Esophagus squamous epithelium (tissue), 5 donors: ENCODE measurements around the gene ADAM12. TPM values are rescaled to one million over a fixed set of nuclear protein-coding genes. Genes with fewer than 3 reads are reported as not detected.

ENCODE experiments used
- DNase-seq: peaks from one replicate; lab custom pipeline; 2025; lab: John Stamatoyannopoulos, UW
- H3K27ac ChIP-seq, 4 donors: fragments of 200-600 bp; sonication (generic); one replicate each; pipeline ENCODE4 v1.5.1; 2016 to 2019; ENCODE audit warnings: mild to moderate bottlenecking in 1 of 4
- H3K27me3 ChIP-seq, 4 donors: fragments of 200-600 bp; sonication (generic); 1 replicate in 3 of 4; 2 replicates in 1 of 4; pipeline versions ENCODE4 v1.5.1 to v1.6.0; 2017 to 2021; ENCODE audit warnings: antibody characterized with exemption in 1 of 4
- H3K36me3 ChIP-seq, 3 donors: fragments of 200-600 bp; sonication (generic); one replicate each; pipeline ENCODE4 v1.5.1; 2016 to 2019
- H3K4me1 ChIP-seq, 3 donors: fragments of 200-600 bp; sonication (generic); one replicate each; pipeline ENCODE4 v1.5.1; 2017 to 2019
- H3K4me3 ChIP-seq, 4 donors: fragments of 200-600 bp; sonication (generic); 1 replicate in 3 of 4; 2 replicates in 1 of 4; pipeline ENCODE4 v1.5.1; 2016 to 2019; ENCODE audit warnings: mild to moderate bottlenecking in 2 of 4, moderate library complexity in 1 of 4
- H3K9me3 ChIP-seq, 3 donors: fragments of 200-600 bp; sonication (generic); one replicate each; pipeline ENCODE4 v1.5.1; 2016 to 2019
- CTCF ChIP-seq, 6 experiments: fragments of 450-650 bp in 4 of 6; fragments of 200-600 bp in 2 of 6; sonication (generic) in 2 of 6; IDR thresholded peaks; one replicate each; pipeline ENCODE4 v1.5.1; 2016 to 2019; ENCODE audit warnings: antibody characterized with exemption in 6 of 6, mild to moderate bottlenecking in 4 of 6, moderate library complexity in 4 of 6
- POLR2A ChIP-seq, 4 donors: fragments of 450-650 bp; IDR thresholded peaks; one replicate each; pipeline ENCODE4 v1.6.1; 2017; ENCODE audit warnings: antibody characterized with exemption in 4 of 4, mild to moderate bottlenecking in 4 of 4, moderate library complexity in 3 of 4
- WGBS, 2 donors: methylation state at CpG; one replicate each; pipeline ENCODE4 v1.1.5; 2018; 5-methylcytosine and 5-hydroxymethylcytosine counted together
- intact Hi-C: fragments of 100-400 bp; cut with DNase I; formaldehyde crosslinking; loops from one replicate; pipeline ENCODE4 v1.15.0; 2022
- total RNA-seq, 4 donors: library from RNA; depleted of rRNA; stranded (reverse); fragments of >200 nt; gene quantifications; one replicate each; pipeline ENCODE4 v1.1.0, GENCODE V29; 2016
- donor health status: DM: yes; HTN: yes; CAD: no.

Gene ADAM12
- total RNA-seq, 4 donors from 2014 or later, result 0.57 to 1.1 (median 0.76) TPM; not detected in 1

GRCh38 chr10:126374435-126374834 lies 13.8 kb downstream of the ADAM12 start:
- Histone ChIP-seq H3K9me3 (no peaks in the 10 kb centered on the region), H3K4me3 (no peak overlapping the region), H3K27ac (no peak overlapping the region), H3K27me3 (no peaks in the 10 kb centered on the region), H3K36me3 (no peaks in the 10 kb centered on the region), H3K4me1 (no peaks in the 10 kb centered on the region)
- intact Hi-C loops, result no loop called here
- TF ChIP-seq CTCF (IDR thresholded peaks at IDR 0.05), result no peak
- TF ChIP-seq POLR2A (IDR thresholded peaks at IDR 0.05), result no peak
- WGBS, 2 donors, result 70 to 81% methylated on average over 2 of the region's 2 CpGs
- no peak for DNase-seq

GRCh38 chr10:126373972-126374371 lies 14.3 kb downstream of the ADAM12 start:
- WGBS, 2 donors, result 80% methylated on average over 1 of the region's 1 CpG; no CpG with 5 or more reads in 1 of the 2 donors
- H3K4me1 ChIP-seq, result no peaks in the 10 kb centered on the region
- intact Hi-C loops, result no loop called here
- H3K9me3 ChIP-seq, result no peaks in the 10 kb centered on the region
- DNase-seq, result no peak
- H3K27me3 ChIP-seq, result no peaks in the 10 kb centered on the region
- H3K4me3 ChIP-seq, result no peak overlapping the region
- TF ChIP-seq POLR2A (IDR thresholded peaks at IDR 0.05) (no peak), CTCF (IDR thresholded peaks at IDR 0.05) (no peak)
- no peak overlapping the region for H3K27ac ChIP-seq
- H3K36me3 ChIP-seq, result no peaks in the 10 kb centered on the region

- WGBS, 2 donors, result 55 to 76% methylated on average over 3 of the region's 4 CpGs
- no peak for DNase-seq
- TF ChIP-seq CTCF (IDR thresholded peaks at IDR 0.05) (no peak), POLR2A (IDR thresholded peaks at IDR 0.05) (no peak)
Measured at GRCh38 chr10:126373147-126373546, 15.1 kb downstream of the ADAM12 start.

GRCh38 chr10:126372396-126372795 lies 15.9 kb downstream of the ADAM12 start:
- intact Hi-C loops, result no loop called here
- Histone ChIP-seq H3K4me1 (no peaks in the 10 kb centered on the region), H3K9me3 (no peaks in the 10 kb centered on the region), H3K4me3 (no peak overlapping the region), H3K27ac (no peak overlapping the region), H3K36me3 (no peaks in the 10 kb centered on the region), H3K27me3 (no peaks in the 10 kb centered on the region)
- TF ChIP-seq CTCF (IDR thresholded peaks at IDR 0.05), result no peak
- WGBS, 2 donors, result 24 to 55% methylated on average over 1 of the region's 1 CpG
- DNase-seq, result no peak

More at GRCh38 chr10:126373147-126373546, 15.1 kb downstream of the ADAM12 start:
- Histone ChIP-seq H3K9me3 (no peaks in the 10 kb centered on the region), H3K4me3 (no peak overlapping the region), H3K27ac (no peak overlapping the region), H3K4me1 (no peaks in the 10 kb centered on the region), H3K27me3 (no peaks in the 10 kb centered on the region), H3K36me3 (no peaks in the 10 kb centered on the region)
- intact Hi-C loops, result no loop called here

GRCh38 chr10:126369125-126369710 lies 19.1 kb downstream of the ADAM12 start:
- intact Hi-C loops, result no loop called here
- Histone ChIP-seq H3K4me1 (no peaks in the 10 kb centered on the region), H3K27me3 (no peaks in the 10 kb centered on the region), H3K36me3 (no peaks in the 10 kb centered on the region), H3K27ac (no peak overlapping the region), H3K9me3 (no peaks in the 10 kb centered on the region), H3K4me3 (no peak overlapping the region)
- TF ChIP-seq POLR2A (IDR thresholded peaks at IDR 0.05), result no peak
- no peak for TF ChIP-seq CTCF (IDR thresholded peaks at IDR 0.05)
- WGBS, 2 donors, result 31 to 58% methylated on average over 3 of the region's 4 CpGs
- no peak for DNase-seq
